ENCODE results near the gene STXBP6.

GRCh38 chr14:25079311-25079710, 29.4 kb upstream of the STXBP6 start:
- TF ChIP-seq, protein P1, sequence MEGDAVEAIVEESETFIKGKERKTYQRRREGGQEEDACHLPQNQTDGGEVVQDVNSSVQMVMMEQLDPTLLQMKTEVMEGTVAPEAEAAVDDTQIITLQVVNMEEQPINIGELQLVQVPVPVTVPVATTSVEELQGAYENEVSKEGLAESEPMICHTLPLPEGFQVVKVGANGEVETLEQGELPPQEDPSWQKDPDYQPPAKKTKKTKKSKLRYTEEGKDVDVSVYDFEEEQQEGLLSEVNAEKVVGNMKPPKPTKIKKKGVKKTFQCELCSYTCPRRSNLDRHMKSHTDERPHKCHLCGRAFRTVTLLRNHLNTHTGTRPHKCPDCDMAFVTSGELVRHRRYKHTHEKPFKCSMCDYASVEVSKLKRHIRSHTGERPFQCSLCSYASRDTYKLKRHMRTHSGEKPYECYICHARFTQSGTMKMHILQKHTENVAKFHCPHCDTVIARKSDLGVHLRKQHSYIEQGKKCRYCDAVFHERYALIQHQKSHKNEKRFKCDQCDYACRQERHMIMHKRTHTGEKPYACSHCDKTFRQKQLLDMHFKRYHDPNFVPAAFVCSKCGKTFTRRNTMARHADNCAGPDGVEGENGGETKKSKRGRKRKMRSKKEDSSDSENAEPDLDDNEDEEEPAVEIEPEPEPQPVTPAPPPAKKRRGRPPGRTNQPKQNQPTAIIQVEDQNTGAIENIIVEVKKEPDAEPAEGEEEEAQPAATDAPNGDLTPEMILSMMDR (optimal IDR thresholded peaks at IDR 0.05 in 1 of 3, IDR thresholded peaks at IDR 0.05 in 1 of 3, conservative IDR thresholded peaks at IDR 0.05 in 1 of 3; ENCODE audit: extremely low read depth in 1 of 3, insufficient read depth in 2 of 3, low read length in 3 of 3) = no peak
- TF ChIP-seq EZH2 (IDR thresholded peaks at IDR 0.05; ENCODE audit: low read length) = no peak
